Skeletal muscle tissue (tissue), 2 donors: Measurements from ENCODE around the gene PSD. TPM values are rescaled to one million over a fixed set of nuclear protein-coding genes. Genes with fewer than 3 reads are reported as not detected.

Source experiments
- small RNA-seq: library from RNA; depleted of rRNA; stranded (forward); fragments of <200 nt; gene quantifications from one replicate; pipeline ENCODE3, GENCODE V24; 2014
- total RNA-seq: library from RNA; depleted of rRNA; stranded (reverse); fragments of >200 nt; gene quantifications from one replicate; pipeline ENCODE4 v1.2.3, GENCODE V29; 2014

PSD gene
- total RNA-seq, 1 donor from 2014 or later = 3.7 TPM

Small RNAs within 50 kb of the gene (small RNA-seq; reads per million reads assigned to genes)
- gene MIR146B = 500 reads per million, percentile 98 among the genes with 10 or more reads in this experiment

Other genes starting within 250 kb of the PSD start
- not detected for gene ELOVL3, start 192.5 kb downstream of the PSD start, total RNA-seq
- gene PITX3, start 177.3 kb downstream of the PSD start, total RNA-seq = 4.2 TPM
- gene GBF1, start 173.3 kb downstream of the PSD start, total RNA-seq = 17.7 TPM
- 11.0 TPM for gene NFKB2, start 23.1 kb downstream of the PSD start, total RNA-seq
- 3.1 TPM for gene FBXL15, start 2.1 kb upstream of the PSD start, total RNA-seq
- 31.3 TPM for gene CUEDC2, start 13.8 kb upstream of the PSD start, total RNA-seq
- gene C10orf95, start 32.8 kb upstream of the PSD start, total RNA-seq = not detected
- gene ACTR1A, start 83.9 kb upstream of the PSD start, total RNA-seq = 66.8 TPM
- gene SUFU, start 85.2 kb upstream of the PSD start, total RNA-seq = 4.2 TPM
- 44.4 TPM for gene TRIM8, start 225.7 kb upstream of the PSD start, total RNA-seq